CD4-positive, alpha-beta T cell (primary cell): ENCODE results near the gene REXO2. TPM values are rescaled to one million over a fixed set of nuclear protein-coding genes. Genes with fewer than 3 reads are reported as not detected.

ENCODE experiments used
- ATAC-seq: fragments of 200-7000 bp; cut with Tn5 transposase; one replicate; pipeline ENCODE4 v1.10.0; 2022; ENCODE audit warnings: mild to moderate bottlenecking; ENCODE audit not compliant: poor library complexity
- CTCF ChIA-PET: fragments of 350-600 bp; sonication (Branson Sonifier 250); formaldehyde crosslinking; loops from one replicate; lab custom pipeline; 2021; ENCODE audit warnings: antibody characterized with exemption, inconsistent platforms; lab: Charles Lee
- POLR2A ChIA-PET: fragments of 350-600 bp; sonication (Branson Sonifier 250); formaldehyde crosslinking; loops from one replicate; lab custom pipeline; 2021; ENCODE audit warnings: antibody characterized with exemption, inconsistent platforms; lab: Charles Lee
- DNase-seq, 14 experiments: peaks; one replicate each; pipeline ENCODE4 v3.0.0-alpha.2; 2013 to 2020; ENCODE audit warnings: mixed read lengths in 2 of 14
- H3K27ac ChIP-seq, 2 donors: one replicate each; pipeline versions ENCODE4 v1.5.1 to v1.7.0; 2013; ENCODE audit warnings: low read length in 2 of 2, low read depth in 1 of 2, mild to moderate bottlenecking in 1 of 2
- H3K27me3 ChIP-seq, 2 experiments: 1 replicate in 1 of 2; 2 replicates in 1 of 2; pipeline versions ENCODE4 v1.6.1 to v1.7.0; 2013; ENCODE audit warnings: low read length in 2 of 2, control low read depth in 1 of 2, mild to moderate bottlenecking in 1 of 2, moderate library complexity in 1 of 2; ENCODE audit not compliant: insufficient read depth in 2 of 2, control insufficient read depth in 1 of 2
- H3K36me3 ChIP-seq: one replicate; pipeline ENCODE4 v1.6.1; 2013; ENCODE audit warnings: low read length, control low read depth; ENCODE audit not compliant: insufficient read depth
- H3K4me1 ChIP-seq: one replicate; pipeline ENCODE4 v1.6.1; 2013; ENCODE audit warnings: low read length, control low read depth; ENCODE audit not compliant: insufficient read depth
- H3K4me3 ChIP-seq: one replicate; pipeline ENCODE4 v1.5.1; 2013; ENCODE audit warnings: mild to moderate bottlenecking, low read length, moderate library complexity
- H3K9me3 ChIP-seq, 2 experiments: 1 replicate in 1 of 2; 2 replicates in 1 of 2; pipeline versions ENCODE4 v1.6.1 to v1.7.0; 2013; ENCODE audit warnings: low read length in 2 of 2, mild to moderate bottlenecking in 2 of 2, control low read depth in 1 of 2, moderate library complexity in 1 of 2; ENCODE audit not compliant: control insufficient read depth in 1 of 2, insufficient read depth in 1 of 2
- H3K27ac Mint-ChIP-seq: one replicate; pipeline ENCODE4 v1.8.0; 2020; ENCODE audit warnings: mixed read lengths
- H3K27me3 Mint-ChIP-seq: one replicate; pipeline ENCODE4 v1.8.0; 2021; ENCODE audit warnings: mixed read lengths
- H3K36me3 Mint-ChIP-seq: one replicate; pipeline ENCODE4 v1.8.0; 2021; ENCODE audit warnings: low read depth, mixed read lengths
- H3K4me1 Mint-ChIP-seq: one replicate; pipeline ENCODE4 v1.8.0; 2021; ENCODE audit warnings: low read depth, mixed read lengths
- H3K4me3 Mint-ChIP-seq: one replicate; pipeline ENCODE4 v1.8.0; 2020; ENCODE audit warnings: mild to moderate bottlenecking, mixed read lengths
- H3K9me3 Mint-ChIP-seq: one replicate; pipeline ENCODE4 v1.8.0; 2020; ENCODE audit warnings: mixed read lengths
- CTCF ChIP-seq: fragments of 200-600 bp; IDR thresholded peaks from one replicate; pipeline ENCODE4 v1.8.0; 2022; ENCODE audit warnings: antibody characterized with exemption, mild to moderate bottlenecking
- intact Hi-C, 2 experiments: fragments of 100-400 bp; cut with DNase I in 1 of 2; cut with micrococcal nuclease in 1 of 2; formaldehyde crosslinking; loops; one replicate each; pipeline versions ENCODE4 v1.15.1 to v1.9.0; 2023 to 2025; cut with DNase I, micrococcal nuclease
- total RNA-seq, 174 experiments: library from RNA in 2 of 174; stranded (reverse) in 2 of 174; gene quantifications; one replicate each; pipeline ENCODE4 v1.2.3 and lab custom pipeline; 2021 to 2026

The REXO2 gene
- total RNA-seq, 2 experiments from 2014 or later = 17.3 to 20.6 TPM

- no peak for DNase-seq
- no peaks in the 10 kb centered on the region for H3K9me3 Mint-ChIP-seq
- no peaks in the 10 kb centered on the region for H3K27me3 Mint-ChIP-seq
- H3K9me3 ChIP-seq = no peaks in the 10 kb centered on the region
- intact Hi-C loops = no loop called here
- no peak overlapping the region for H3K27ac Mint-ChIP-seq
- POLR2A ChIA-PET = no interaction called here
- no peaks in the 10 kb centered on the region for H3K27me3 ChIP-seq
- no peak for TF ChIP-seq CTCF
- H3K4me3 ChIP-seq = no peak overlapping the region
- ATAC-seq = no peak
- no peaks in the 10 kb centered on the region for H3K4me1 Mint-ChIP-seq
- no peaks in the 10 kb centered on the region for H3K36me3 ChIP-seq
- CTCF ChIA-PET = no interaction called here
- H3K4me3 Mint-ChIP-seq = no peak overlapping the region
- H3K36me3 Mint-ChIP-seq = no peaks in the 10 kb centered on the region
- H3K4me1 ChIP-seq = no peaks in the 10 kb centered on the region
- H3K27ac ChIP-seq = no peak overlapping the region
These were observed 38.7 kb downstream of the REXO2 start for GRCh38 chr11:114478001-114478410.

GRCh38 chr11:114478768-114479167 lies 39.5 kb downstream of the REXO2 start:
- POLR2A ChIA-PET = no interaction called here
- H3K27me3 Mint-ChIP-seq = no peaks in the 10 kb centered on the region
- no peaks in the 10 kb centered on the region for H3K9me3 ChIP-seq
- H3K27ac Mint-ChIP-seq = no peak overlapping the region
- no peak overlapping the region for H3K27ac ChIP-seq
- ATAC-seq (no peak), DNase-seq (no peak)
- H3K4me3 ChIP-seq = no peak overlapping the region
- H3K4me3 Mint-ChIP-seq = no peak overlapping the region
- H3K9me3 Mint-ChIP-seq = no peaks in the 10 kb centered on the region
- CTCF ChIA-PET = no interaction called here
- H3K36me3 ChIP-seq = no peaks in the 10 kb centered on the region
- no peaks in the 10 kb centered on the region for H3K27me3 ChIP-seq
- no peaks in the 10 kb centered on the region for H3K4me1 ChIP-seq
- H3K4me1 Mint-ChIP-seq = no peaks in the 10 kb centered on the region
- no peaks in the 10 kb centered on the region for H3K36me3 Mint-ChIP-seq
- no peak for TF ChIP-seq CTCF
- intact Hi-C loops = no loop called here

GRCh38 chr11:114479331-114479730 lies 40.1 kb downstream of the REXO2 start:
- no peaks in the 10 kb centered on the region for H3K9me3 Mint-ChIP-seq
- DNase-seq (no peak), ATAC-seq (no peak)
- no peaks in the 10 kb centered on the region for H3K27me3 Mint-ChIP-seq
- intact Hi-C loops = no loop called here
- no peak overlapping the region for H3K4me3 Mint-ChIP-seq
- Histone ChIP-seq H3K4me3 (no peak overlapping the region), H3K36me3 (no peaks in the 10 kb centered on the region), H3K27me3 (no peaks in the 10 kb centered on the region), H3K4me1 (no peaks in the 10 kb centered on the region), H3K9me3 (no peaks in the 10 kb centered on the region), H3K27ac (no peak overlapping the region)
- H3K4me1 Mint-ChIP-seq = no peaks in the 10 kb centered on the region
- no peak overlapping the region for H3K27ac Mint-ChIP-seq
- ChIA-PET POLR2A (no interaction called here), CTCF (no interaction called here)
- H3K36me3 Mint-ChIP-seq = no peaks in the 10 kb centered on the region
- TF ChIP-seq CTCF = no peak
